HG03066 (cell line): ENCODE results near the gene MAMDC2.

Experiments used
- ATAC-seq: cut with Tn5 transposase; IDR thresholded peaks from one replicate; pipeline ENCODE4 v1.9.1; 2021; ENCODE audit warnings: low read depth; ENCODE audit not compliant: unreplicated experiment

MAMDC2 gene

GRCh38 chr9:70043689-70044489 is at the start of gene MAMDC2:
Gene MAMDC2, plus strand, starts transcription at chr9:70043848. Its CDS starts 350 bp downstream, at chr9:70044198.
- ATAC-seq = no peak

- ATAC-seq = no peak
These were observed 47.8 kb upstream of the MAMDC2 start for GRCh38 chr9:69995846-69996245.

- no peak for ATAC-seq
These were observed 46.7 kb upstream of the MAMDC2 start for GRCh38 chr9:69996967-69997366.

- ATAC-seq = no peak
These were observed 46.1 kb upstream of the MAMDC2 start for GRCh38 chr9:69997524-69997923.

GRCh38 chr9:69999315-69999714 is 44.3 kb upstream of the MAMDC2 start:
- ATAC-seq = no peak

- no peak for ATAC-seq
These were observed 43.2 kb upstream of the MAMDC2 start for GRCh38 chr9:70000469-70000868.

- no peak for ATAC-seq
These were observed 39.5 kb upstream of the MAMDC2 start for GRCh38 chr9:70003901-70004714.

- no peak for ATAC-seq
These were observed 37.3 kb upstream of the MAMDC2 start for GRCh38 chr9:70006306-70006705.

- no peak for ATAC-seq
These were observed 35.8 kb upstream of the MAMDC2 start for GRCh38 chr9:70007831-70008230.

GRCh38 chr9:70010015-70010414 is 33.6 kb upstream of the MAMDC2 start:
- no peak for ATAC-seq

- ATAC-seq = no peak
These were observed 32.3 kb upstream of the MAMDC2 start for GRCh38 chr9:70011366-70011765.

- no peak for ATAC-seq
These were observed 31.1 kb upstream of the MAMDC2 start for GRCh38 chr9:70012569-70012968.

- no peak for ATAC-seq
These were observed 30.0 kb upstream of the MAMDC2 start for GRCh38 chr9:70013598-70014196.

GRCh38 chr9:70015099-70015498 is 28.5 kb upstream of the MAMDC2 start:
- ATAC-seq = no peak

- ATAC-seq = no peak
These were observed 23.4 kb upstream of the MAMDC2 start for GRCh38 chr9:70020217-70020616.

- no peak for ATAC-seq
These were observed 22.6 kb upstream of the MAMDC2 start for GRCh38 chr9:70020991-70021571.

GRCh38 chr9:70028287-70028686 is 15.4 kb upstream of the MAMDC2 start:
- ATAC-seq = no peak

GRCh38 chr9:70030156-70030555 is 13.5 kb upstream of the MAMDC2 start:
- ATAC-seq = no peak

- no peak for ATAC-seq
These were observed 12.5 kb upstream of the MAMDC2 start for GRCh38 chr9:70031141-70031545.

- no peak for ATAC-seq
These were observed 9.4 kb upstream of the MAMDC2 start for GRCh38 chr9:70034271-70034711.

- no peak for ATAC-seq
These were observed 8.0 kb upstream of the MAMDC2 start for GRCh38 chr9:70035691-70036090.
